HepG2 (cell line): ENCODE measurements around the gene LRTM2. TPM values are rescaled to one million over a fixed set of nuclear protein-coding genes. Genes with fewer than 3 reads are reported as not detected.

Experiments
- ATAC-seq: fragments of 200-7000 bp; cut with Tn5 transposase; 3 replicates; pipeline ENCODE4 v1.9.1; 2020; ENCODE audit warnings: mild to moderate bottlenecking, moderate library complexity
- BruUV-seq: library from RNA; stranded (reverse); fragments of 400-500 nt; replicated peaks from 2 replicates; lab custom pipeline; 2021; lab: Mats Ljungman, UMichigan
- CTCF ChIA-PET: fragments of 300-600 bp; formaldehyde crosslinking; extraction: SDS; loops from one replicate; lab custom pipeline; 2021; ENCODE audit warnings: low total read pairs, inconsistent platforms, low intra/inter-chr PET ratio; lab: Yijun Ruan, JAX
- POLR2A ChIA-PET: fragments of 350-600 bp; sonication (Branson Sonifier 250); formaldehyde crosslinking; loops from one replicate; lab custom pipeline; 2020; ENCODE audit warnings: antibody characterized with exemption, inconsistent platforms; lab: Yijun Ruan, JAX
- DNase-seq: peaks from one replicate; pipeline ENCODE4 v3.0.0-alpha.2; 2015; ENCODE audit warnings: low spot score
- FAIRE-seq: peaks from 3 replicates; lab custom pipeline; 2011; peaks lifted over from hg19 to GRCh38; lab: Jason Lieb, UNC
- H2AFZ ChIP-seq: one replicate; pipeline ENCODE4 v1.6.1; 2011; ENCODE audit warnings: low read length, inconsistent platforms
- H3K27ac ChIP-seq: fragments of 300-600 bp; 3 replicates; pipeline ENCODE4 v1.8.0; 2011; ENCODE audit warnings: mixed run types, mild to moderate bottlenecking, mixed read lengths, low read length, inconsistent platforms; ENCODE audit not compliant: insufficient read depth; ENCODE audit errors: extremely low read length
- H3K27me3 ChIP-seq, 2 experiments: fragments of 200-600 bp in 1 of 2; 2 replicates in 1 of 2; 3 replicates in 1 of 2; pipeline versions ENCODE4 v1.6.0 to v1.8.0; 2011; ENCODE audit warnings: low read length in 2 of 2, mild to moderate bottlenecking in 2 of 2, moderate library complexity in 2 of 2, inconsistent platforms in 1 of 2; ENCODE audit not compliant: insufficient read depth in 2 of 2, control insufficient read depth in 1 of 2
- H3K36me3 ChIP-seq, 2 experiments: fragments of 200-600 bp in 1 of 2; replicated peaks in 1 of 2; 2 replicates in 1 of 2; 3 replicates in 1 of 2; pipeline versions ENCODE4 v1.5.1 to v1.8.0; 2011; ENCODE audit warnings: low read length in 2 of 2, inconsistent platforms in 1 of 2; ENCODE audit not compliant: insufficient read depth in 2 of 2, control insufficient read depth in 1 of 2
- H3K4me1 ChIP-seq: 2 replicates; pipeline ENCODE4 v1.5.1; 2012; ENCODE audit warnings: low read length, inconsistent platforms; ENCODE audit not compliant: insufficient read depth
- H3K4me2 ChIP-seq: 2 replicates; pipeline ENCODE4 v1.6.0; 2011; ENCODE audit warnings: low read depth, low read length, inconsistent platforms
- H3K4me3 ChIP-seq, 3 experiments: fragments of 200-600 bp in 1 of 3; sonication (generic), shearing (Covaris generic) in 1 of 3; replicated peaks in 1 of 3; 2 replicates each; pipeline ENCODE4 v1.5.1; 2011 to 2016; ENCODE audit warnings: low read length in 3 of 3, inconsistent platforms in 2 of 3, low read depth in 2 of 3, mild to moderate bottlenecking in 2 of 3, control low read depth in 1 of 3, mixed read lengths in 1 of 3; ENCODE audit not compliant: insufficient read depth in 1 of 3
- H3K79me2 ChIP-seq: one replicate; pipeline ENCODE4 v1.6.1; 2011; ENCODE audit warnings: low read length, inconsistent platforms; ENCODE audit not compliant: insufficient read depth
- H3K9ac ChIP-seq: 2 replicates; pipeline ENCODE4 v1.6.0; 2011; ENCODE audit warnings: mild to moderate bottlenecking, low read depth, low read length, inconsistent platforms; ENCODE audit not compliant: insufficient read depth
- H3K9me3 ChIP-seq: 2 replicates; pipeline ENCODE4 v1.5.1; 2012; ENCODE audit warnings: mild to moderate bottlenecking, low read length
- H4K20me1 ChIP-seq: 2 replicates; pipeline ENCODE4 v1.6.0; 2011; ENCODE audit warnings: inconsistent platforms, mild to moderate bottlenecking, low read length, moderate library complexity; ENCODE audit not compliant: insufficient read depth
- AHR ChIP-seq: IDR thresholded peaks from 2 replicates; pipeline ENCODE4 v1.6.1; 2018; ENCODE audit warnings: missing genetic modification reagents, missing compliant biosample characterization
- ATM ChIP-seq: fragments of 450-650 bp; IDR thresholded peaks from 2 replicates; pipeline ENCODE4 v1.7.1; 2017; ENCODE audit warnings: mild to moderate bottlenecking, borderline replicate concordance
- CHD4 ChIP-seq: fragments of 200-600 bp; sonication (generic); IDR thresholded peaks from 2 replicates; pipeline ENCODE4 v1.7.0; 2017; ENCODE audit warnings: mild to moderate bottlenecking, low read length, borderline replicate concordance
- DR1 ChIP-seq: sonication (generic); formaldehyde crosslinking; IDR thresholded peaks from 2 replicates; pipeline ENCODE4 v1.8.0; 2021; ENCODE audit warnings: mild to moderate bottlenecking, missing genetic modification reagents, inconsistent platforms
- HNRNPK ChIP-seq: fragments of 200-400 bp; formaldehyde crosslinking; IDR thresholded peaks from 2 replicates; pipeline ENCODE4 v1.6.1; 2018; ENCODE audit warnings: low read length, low read depth, moderate library complexity, mild to moderate bottlenecking; ENCODE audit not compliant: poor library complexity, severe bottlenecking
- MAFF ChIP-seq: IDR thresholded peaks from 2 replicates; pipeline ENCODE4 v1.6.1; 2011; ENCODE audit warnings: low read depth, low read length, improper control_type of control experiment
- MTF1 ChIP-seq: sonication (generic); formaldehyde crosslinking; IDR thresholded peaks from 2 replicates; pipeline ENCODE4 v1.5.0; 2020; ENCODE audit warnings: missing genetic modification reagents
- NONO ChIP-seq, 2 experiments: fragments of 450-650 bp in 1 of 2; sonication (generic) in 1 of 2; formaldehyde crosslinking in 1 of 2; IDR thresholded peaks in 1 of 2; conservative IDR thresholded peaks in 1 of 2; 2 replicates each; pipeline versions ENCODE4 v1.6.1 to v1.8.0; 2017 to 2022; ENCODE audit warnings: mild to moderate bottlenecking in 1 of 2, missing genetic modification reagents in 1 of 2, moderate library complexity in 1 of 2
- SALL1 ChIP-seq: sonication (generic); formaldehyde crosslinking; IDR thresholded peaks from 2 replicates; pipeline ENCODE4 v1.8.0; 2022; ENCODE audit warnings: mild to moderate bottlenecking, missing genetic modification reagents
- SPEN ChIP-seq: sonication (generic); formaldehyde crosslinking; IDR thresholded peaks from 2 replicates; pipeline ENCODE4 v1.5.1; 2020; ENCODE audit warnings: low read depth, mild to moderate bottlenecking, missing genetic modification reagents
- ZFAT ChIP-seq: sonication (generic); formaldehyde crosslinking; conservative IDR thresholded peaks from 2 replicates; pipeline ENCODE4 v1.8.1; 2023; ENCODE audit warnings: missing genetic modification reagents, inconsistent platforms
- ZNF431 ChIP-seq: sonication (generic); formaldehyde crosslinking; IDR thresholded peaks from 2 replicates; pipeline ENCODE4 v1.9.0; 2022; ENCODE audit warnings: missing genetic modification reagents, low read depth, mild to moderate bottlenecking, borderline replicate concordance
- ZNF569 ChIP-seq: sonication (generic); formaldehyde crosslinking; IDR thresholded peaks from 2 replicates; pipeline ENCODE4 v1.5.0; 2020; ENCODE audit warnings: mild to moderate bottlenecking, missing genetic modification reagents, moderate library complexity, borderline replicate concordance
- ZNF761 ChIP-seq: sonication (generic); formaldehyde crosslinking; conservative IDR thresholded peaks from 2 replicates; pipeline ENCODE4 v1.4.0; 2020; ENCODE audit warnings: mild to moderate bottlenecking, missing genetic modification reagents
- ZNF772 ChIP-seq: sonication (generic); formaldehyde crosslinking; IDR thresholded peaks from 2 replicates; pipeline ENCODE4 v1.5.0; 2020; ENCODE audit warnings: mild to moderate bottlenecking, missing genetic modification reagents
- ZUFSP ChIP-seq: sonication (generic); formaldehyde crosslinking; IDR thresholded peaks from 2 replicates; pipeline ENCODE4 v1.9.0; 2021; ENCODE audit warnings: missing genetic modification reagents, mild to moderate bottlenecking, borderline replicate concordance
- WGBS: methylation state at CpG from one replicate; pipeline ENCODE4 v1.1.6; 2017; ENCODE audit warnings: low lambda C conversion rate; 5-methylcytosine and 5-hydroxymethylcytosine counted together
- in situ Hi-C: cut with HindIII; loops from 2 replicates; pipeline ENCODE4 v1.10.0; 2017; ENCODE audit warnings: low pct_unique_long_range_greater_than_20kb; ENCODE audit not compliant: extremely low pct_ligation_motif_present
- intact Hi-C: fragments of 100-400 bp; cut with micrococcal nuclease; formaldehyde crosslinking; loops from one replicate; pipeline ENCODE4 v1.10.0; 2022; ENCODE audit not compliant: unreplicated experiment
- polyA plus RNA-seq, 8 experiments: library from polyadenylated mRNA; depleted of rRNA in 3 of 8; stranded (reverse) in 7 of 8; unstranded in 1 of 8; fragments of >200 nt; fragmentation: Illumina TruSeq in 4 of 8; extraction: Trizol in 4 of 8; gene quantifications; 2 replicates each; pipeline versions ENCODE4 v1.2.1 to v1.2.3, GENCODE V29; 2011 to 2016; ENCODE audit warnings: low read depth in 4 of 8, missing spikeins in 1 of 8, mixed read lengths in 1 of 8; ENCODE audit not compliant: insufficient read depth in 1 of 8
- total RNA-seq, 5 experiments: library from RNA; depleted of rRNA; stranded (reverse); fragments of >200 nt; fragmentation: Illumina TruSeq; extraction: Trizol; gene quantifications; 2 replicates each; pipeline ENCODE4 v1.2.3, GENCODE V29; 2016; ENCODE audit warnings: low read depth in 1 of 5
- TF ChIP-seq, protein P1 (sequence below): sonication (generic); formaldehyde crosslinking; IDR thresholded peaks from 2 replicates; pipeline ENCODE4 v1.4.0; 2020; ENCODE audit warnings: missing genetic modification reagents, borderline replicate concordance
- TF ChIP-seq, protein P2 (sequence below), 2 experiments: sonication (generic) in 1 of 2; formaldehyde crosslinking in 1 of 2; IDR thresholded peaks; 2 replicates each; pipeline versions ENCODE4 v1.5.1 to v1.6.1; 2011 to 2020; ENCODE audit warnings: borderline replicate concordance in 1 of 2, low read depth in 1 of 2, low read length in 1 of 2, mild to moderate bottlenecking in 1 of 2, missing genetic modification reagents in 1 of 2, moderate library complexity in 1 of 2

Gene LRTM2
- total and polyA plus RNA-seq, 2 of the 13 experiments (the other 11 are each of a cell fraction or from before 2014, with no cell fraction given) = 0.09 TPM; not detected in 1

GRCh38 chr12:1881936-1882335, 61.6 kb downstream of the LRTM2 start:
- TF ChIP-seq MAFF = no peak
- TF ChIP-seq SPEN (CRISPR knock-in tag) = no peak
- TF ChIP-seq ZUFSP (CRISPR knock-in tag) = no peak
- TF ChIP-seq ZNF761 (CRISPR knock-in tag) = no peak
- TF ChIP-seq AHR (CRISPR knock-in tag) = no peak
- TF ChIP-seq ZNF431 = no peak
- TF ChIP-seq, protein P1, sequence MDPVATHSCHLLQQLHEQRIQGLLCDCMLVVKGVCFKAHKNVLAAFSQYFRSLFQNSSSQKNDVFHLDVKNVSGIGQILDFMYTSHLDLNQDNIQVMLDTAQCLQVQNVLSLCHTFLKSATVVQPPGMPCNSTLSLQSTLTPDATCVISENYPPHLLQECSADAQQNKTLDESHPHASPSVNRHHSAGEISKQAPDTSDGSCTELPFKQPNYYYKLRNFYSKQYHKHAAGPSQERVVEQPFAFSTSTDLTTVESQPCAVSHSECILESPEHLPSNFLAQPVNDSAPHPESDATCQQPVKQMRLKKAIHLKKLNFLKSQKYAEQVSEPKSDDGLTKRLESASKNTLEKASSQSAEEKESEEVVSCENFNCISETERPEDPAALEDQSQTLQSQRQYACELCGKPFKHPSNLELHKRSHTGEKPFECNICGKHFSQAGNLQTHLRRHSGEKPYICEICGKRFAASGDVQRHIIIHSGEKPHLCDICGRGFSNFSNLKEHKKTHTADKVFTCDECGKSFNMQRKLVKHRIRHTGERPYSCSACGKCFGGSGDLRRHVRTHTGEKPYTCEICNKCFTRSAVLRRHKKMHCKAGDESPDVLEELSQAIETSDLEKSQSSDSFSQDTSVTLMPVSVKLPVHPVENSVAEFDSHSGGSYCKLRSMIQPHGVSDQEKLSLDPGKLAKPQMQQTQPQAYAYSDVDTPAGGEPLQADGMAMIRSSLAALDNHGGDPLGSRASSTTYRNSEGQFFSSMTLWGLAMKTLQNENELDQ (CRISPR knock-in tag) = no peak
- TF ChIP-seq DR1 (CRISPR knock-in tag) = no peak
- no peak for TF ChIP-seq MTF1 (CRISPR knock-in tag)
- TF ChIP-seq SALL1 (CRISPR knock-in tag) = no peak
- no peak for TF ChIP-seq CHD4
- TF ChIP-seq ZNF569 (CRISPR knock-in tag) = no peak
- TF ChIP-seq HNRNPK = no peak
- no peak for TF ChIP-seq NONO (IDR thresholded peaks at IDR 0.05)
- no peak for TF ChIP-seq NONO (CRISPR knock-in tag; conservative IDR thresholded peaks at IDR 0.05)
- TF ChIP-seq ZNF772 (CRISPR knock-in tag) = no peak
- no peak for TF ChIP-seq ATM
- TF ChIP-seq, protein P2, sequence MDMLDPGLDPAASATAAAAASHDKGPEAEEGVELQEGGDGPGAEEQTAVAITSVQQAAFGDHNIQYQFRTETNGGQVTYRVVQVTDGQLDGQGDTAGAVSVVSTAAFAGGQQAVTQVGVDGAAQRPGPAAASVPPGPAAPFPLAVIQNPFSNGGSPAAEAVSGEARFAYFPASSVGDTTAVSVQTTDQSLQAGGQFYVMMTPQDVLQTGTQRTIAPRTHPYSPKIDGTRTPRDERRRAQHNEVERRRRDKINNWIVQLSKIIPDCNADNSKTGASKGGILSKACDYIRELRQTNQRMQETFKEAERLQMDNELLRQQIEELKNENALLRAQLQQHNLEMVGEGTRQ (IDR thresholded peaks at IDR 0.05; ENCODE audit: low read depth, low read length) = no peak
- TF ChIP-seq, protein P2 (CRISPR knock-in tag; IDR thresholded peaks at IDR 0.05; ENCODE audit: borderline replicate concordance) = no peak
- TF ChIP-seq ZFAT (CRISPR knock-in tag) = no peak
- DNase-seq (no peak), FAIRE-seq (no peak), ATAC-seq (no peak)
- CTCF ChIA-PET = no interaction called here
- Histone ChIP-seq H3K9me3 (no peaks in the 10 kb centered on the region), H3K4me3 (no peak overlapping the region), H3K9ac (no peak overlapping the region), H3K27me3 (peaks cover 6 to 46% of the 10 kb centered on the region in 2 experiments), H3K79me2 (no peaks in the 10 kb centered on the region), H3K36me3 (no peaks in the 10 kb centered on the region), H3K27ac (no peak overlapping the region), H3K4me1 (peaks cover 45% of the 10 kb centered on the region), H2AFZ (no peak overlapping the region), H3K4me2 (no peak overlapping the region), H4K20me1 (no peaks in the 10 kb centered on the region)
- POLR2A ChIA-PET = no interaction called here
- intact Hi-C loops (no loop called here), in situ Hi-C loops (no loop called here)
- BruUV-seq = no TSS peak
- 0% methylated on average over 2 of the region's 3 CpGs for WGBS
